GM12878 (cell line): ENCODE measurements around the gene LRRC31. TPM values are rescaled to one million over a fixed set of nuclear protein-coding genes. Genes with fewer than 3 reads are reported as not detected.

ENCODE experiments used
- ATAC-seq: fragments of 200-7000 bp; cut with Tn5 transposase; 3 replicates; pipeline ENCODE4 v1.9.1; 2020; ENCODE audit warnings: mild to moderate bottlenecking, moderate library complexity
- BruUV-seq: library from RNA; stranded (reverse); fragments of 400-500 nt; replicated peaks from 2 replicates; lab custom pipeline; 2021; lab: Mats Ljungman, UMichigan
- CTCF ChIA-PET: fragments of 300-600 bp; sonication (Branson Sonifier 250); formaldehyde crosslinking; extraction: SDS; loops from one replicate; lab custom pipeline; 2021; ENCODE audit warnings: inconsistent platforms; lab: Yijun Ruan, JAX
- POLR2A ChIA-PET: fragments of 350-600 bp; formaldehyde crosslinking; extraction: SDS; loops from one replicate; lab custom pipeline; 2021; ENCODE audit warnings: inconsistent platforms; lab: Charles Lee
- RAD21 ChIA-PET: fragments of 300-600 bp; sonication (Branson Sonifier 250); formaldehyde crosslinking; loops from one replicate; lab custom pipeline; 2023; ENCODE audit warnings: antibody characterized with exemption; ENCODE audit not compliant: unreplicated experiment; lab: Charles Lee
- SMC1A ChIA-PET: fragments of 300-600 bp; sonication (Branson Sonifier 250); formaldehyde crosslinking; loops from one replicate; lab custom pipeline; 2023; ENCODE audit not compliant: unreplicated experiment, uncharacterized antibody; lab: Charles Lee
- DNase-seq: peaks from one replicate; pipeline ENCODE4 v3.0.0-alpha.2; 2011; ENCODE audit warnings: low read depth, low spot score
- FAIRE-seq: peaks from 3 replicates; lab custom pipeline; 2011; peaks lifted over from hg19 to GRCh38; lab: Jason Lieb, UNC
- H2AFZ ChIP-seq: 2 replicates; pipeline ENCODE4 v1.6.0; 2011; ENCODE audit warnings: low read depth, low read length, control low read depth; ENCODE audit not compliant: control insufficient read depth
- H3K27ac ChIP-seq: 2 replicates; pipeline ENCODE4 v1.5.1; 2011; ENCODE audit warnings: control low read depth; ENCODE audit not compliant: control insufficient read depth, insufficient read depth
- H3K27me3 ChIP-seq, 2 experiments: replicated peaks in 1 of 2; 2 replicates each; pipeline versions ENCODE4 v1.6.0 to v1.6.1; 2011; ENCODE audit warnings: low read length in 1 of 2; ENCODE audit not compliant: control insufficient read depth in 2 of 2, insufficient read depth in 2 of 2
- H3K36me3 ChIP-seq, 2 experiments: 2 replicates each; pipeline ENCODE4 v1.5.1; 2011; ENCODE audit warnings: low read length in 1 of 2; ENCODE audit not compliant: control insufficient read depth in 2 of 2, insufficient read depth in 2 of 2
- H3K4me1 ChIP-seq: 2 replicates; pipeline ENCODE4 v1.6.1; 2011; ENCODE audit warnings: mild to moderate bottlenecking, low read length, moderate library complexity, mixed read lengths; ENCODE audit not compliant: control insufficient read depth, insufficient read depth
- H3K4me2 ChIP-seq: 2 replicates; pipeline ENCODE4 v1.6.0; 2011; ENCODE audit warnings: control low read depth; ENCODE audit not compliant: control insufficient read depth, insufficient read depth
- H3K4me3 ChIP-seq: fragments of 200-600 bp; sonication (generic); 2 replicates; pipeline ENCODE4 v1.5.1; 2016
- H3K79me2 ChIP-seq: 2 replicates; pipeline ENCODE4 v1.6.0; 2011; ENCODE audit warnings: low read length; ENCODE audit not compliant: control insufficient read depth, insufficient read depth
- H3K9ac ChIP-seq: 2 replicates; pipeline ENCODE4 v1.8.0; 2011; ENCODE audit warnings: low read length, control low read depth, mixed read lengths; ENCODE audit not compliant: control insufficient read depth, insufficient read depth
- H3K9me3 ChIP-seq: replicated peaks from 3 replicates; pipeline ENCODE4 v1.5.1; 2011; ENCODE audit warnings: mild to moderate bottlenecking, low read length; ENCODE audit not compliant: control insufficient read depth, insufficient read depth
- H4K20me1 ChIP-seq: 2 replicates; pipeline ENCODE4 v1.6.0; 2011; ENCODE audit not compliant: control insufficient read depth, insufficient read depth
- ASH2L ChIP-seq: fragments of 300-600, 200-600 bp; sonication (generic); IDR thresholded peaks from 2 replicates; pipeline ENCODE4 v1.6.1; 2017; ENCODE audit warnings: low read depth, mild to moderate bottlenecking, borderline replicate concordance
- CEBPZ ChIP-seq: fragments of 150-350 bp; IDR thresholded peaks from 2 replicates; pipeline ENCODE4 v1.6.1; 2016; ENCODE audit warnings: low read depth, low read length
- CHD1 ChIP-seq: IDR thresholded peaks from 2 replicates; pipeline ENCODE4 v1.6.1; 2012; ENCODE audit warnings: low read depth, low read length, improper control_type of control experiment
- IKZF2 ChIP-seq, 2 experiments: fragments of 450-650 bp; IDR thresholded peaks; 2 replicates each; pipeline ENCODE4 v1.6.1; 2017; ENCODE audit warnings: mild to moderate bottlenecking in 2 of 2, moderate library complexity in 2 of 2
- MLLT1 ChIP-seq: fragments of 450-650 bp; IDR thresholded peaks from 2 replicates; pipeline ENCODE4 v1.6.1; 2016; ENCODE audit warnings: mild to moderate bottlenecking
- MTA2 ChIP-seq: fragments of 450-650 bp; IDR thresholded peaks from 2 replicates; pipeline ENCODE4 v1.6.1; 2016; ENCODE audit warnings: low read depth, mild to moderate bottlenecking, moderate library complexity
- MYC ChIP-seq: IDR thresholded peaks from 2 replicates; pipeline ENCODE4 v1.6.1; 2011; ENCODE audit warnings: mild to moderate bottlenecking, low read length, moderate library complexity, inconsistent platforms; ENCODE audit not compliant: insufficient read depth, insufficient replicate concordance, insufficient read length, severe bottlenecking
- PAX8 ChIP-seq: fragments of 450-650 bp; IDR thresholded peaks from 2 replicates; pipeline ENCODE4 v1.6.1; 2017; ENCODE audit warnings: mild to moderate bottlenecking, moderate library complexity
- RAD51 ChIP-seq: fragments of 450-650 bp; IDR thresholded peaks from 2 replicates; pipeline ENCODE4 v1.6.1; 2016; ENCODE audit warnings: moderate library complexity, mild to moderate bottlenecking, inconsistent platforms
- SPI1 ChIP-seq: IDR thresholded peaks from 2 replicates; pipeline ENCODE4 v1.6.1; 2011; ENCODE audit warnings: low read depth, mild to moderate bottlenecking, low read length, moderate library complexity, borderline replicate concordance; ENCODE audit not compliant: insufficient read depth
- TCF12 ChIP-seq: IDR thresholded peaks from 2 replicates; pipeline ENCODE4 v1.6.1; 2011; ENCODE audit warnings: low read depth, mild to moderate bottlenecking, low read length
- TCF7 ChIP-seq: IDR thresholded peaks from 2 replicates; pipeline ENCODE4 v1.6.1; 2014; ENCODE audit warnings: antibody characterized with exemption, borderline replicate concordance
- ZBTB4 ChIP-seq: fragments of 450-650 bp; formaldehyde crosslinking; IDR thresholded peaks from 2 replicates; pipeline ENCODE4 v1.4.0; 2022; ENCODE audit warnings: mild to moderate bottlenecking, moderate library complexity
- WGBS: methylation state at CpG from one replicate; pipeline ENCODE4 v1.1.6; 2016; ENCODE audit warnings: low lambda C conversion rate; ENCODE audit not compliant: insufficient replicate concordance, insufficient coverage; ENCODE audit errors: missing lambda C conversion rate; 5-methylcytosine and 5-hydroxymethylcytosine counted together
- in situ Hi-C: fragments of 300-500 bp; cut with MboI; formaldehyde crosslinking; loops from 9 replicates; pipeline ENCODE4 v1.14.3; 2018; ENCODE audit warnings: mixed read lengths
- intact Hi-C: fragments of 100-400 bp; cut with micrococcal nuclease; formaldehyde crosslinking; loops from one replicate; pipeline ENCODE4 v1.14.2; 2022; ENCODE audit not compliant: unreplicated experiment
- polyA plus RNA-seq, 11 experiments: library from polyadenylated mRNA; depleted of rRNA in 4 of 11; unstranded in 6 of 11; stranded (reverse) in 5 of 11; fragments of >200 nt; fragmentation: Nextera tagmentation in 4 of 11; fragmentation: Illumina TruSeq in 1 of 11; extraction: Ambion mirVana in 4 of 11; extraction: Trizol in 1 of 11; gene quantifications; 1 replicate in 1 of 11; 2 replicates in 10 of 11; pipeline versions ENCODE4 v1.2.1 to v1.2.3, GENCODE V29; 2011 to 2016; ENCODE audit warnings: inconsistent platforms in 2 of 11, missing spikeins in 2 of 11, low read depth in 1 of 11
- total RNA-seq, 4 experiments: library from RNA; depleted of rRNA in 3 of 4; stranded (reverse); fragments of >200 nt in 3 of 4; fragmentation: Illumina TruSeq in 1 of 4; extraction: Trizol in 1 of 4; gene quantifications; 2 replicates each; pipeline versions ENCODE4 v1.2.1 to v1.2.3, GENCODE V29; 2013 to 2021

The LRRC31 gene
- total and polyA plus RNA-seq, 10 of the 15 experiments (the other 5 are each of a cell fraction or from before 2014, with no cell fraction given) = 0.04 to 0.06 (median 0.06) TPM; not detected in 7

- WGBS = 78% methylated on average over 4 of the region's 4 CpGs
- no peak for ATAC-seq
- no peak overlapping the region for H3K4me3 ChIP-seq
- ChIA-PET RAD21 (no interaction called here), CTCF (interaction anchor here (1.1 kb wide), 1 partner anchor 15 kb away, joined by 4 read pairs; no protein-coding TSS in a partner anchor), POLR2A (no interaction called here), SMC1A (no interaction called here)
- H3K9me3 ChIP-seq = no peaks in the 10 kb centered on the region
- intact Hi-C loops = loop anchor here (5.0 kb wide), 1 partner anchor 209 kb away; no protein-coding TSS in a partner anchor
- DNase-seq = no peak
- peaks cover 0 to 4% of the 10 kb centered on the region in 2 experiments; a peak in 2 of 4 replicates for H3K27me3 ChIP-seq
- no peak overlapping the region for H2AFZ ChIP-seq
- H3K4me2 ChIP-seq = no peak overlapping the region
- TF ChIP-seq CEBPZ = no peak
- TF ChIP-seq TCF12 = no peak
- no peak for TF ChIP-seq TCF7
- no peak for TF ChIP-seq IKZF2 (IDR thresholded peaks at IDR 0.05)
- TF ChIP-seq CHD1 = no peak
- TF ChIP-seq PAX8 = no peak
- no peak for TF ChIP-seq ZBTB4 (CRISPR knock-in tag)
- TF ChIP-seq SPI1 = no peak
- no peak for TF ChIP-seq MLLT1
- no peak for TF ChIP-seq RAD51
- no peak for TF ChIP-seq MYC
- no peak for TF ChIP-seq ASH2L
- no peak for TF ChIP-seq MTA2
- no peak overlapping the region for H3K27ac ChIP-seq
- FAIRE-seq = no peak
- H3K9ac ChIP-seq = no peak overlapping the region
- H4K20me1 ChIP-seq = no peaks in the 10 kb centered on the region
- H3K79me2 ChIP-seq = no peaks in the 10 kb centered on the region
- H3K36me3 ChIP-seq = no peaks in the 10 kb centered on the region
- peaks cover 18% of the 10 kb centered on the region for H3K4me1 ChIP-seq
- BruUV-seq = no TSS peak
- in situ Hi-C loops = no loop called here
These were observed 21.8 kb downstream of the LRRC31 start for GRCh38 chr3:169847896-169848295.
